Activated CD4-positive, alpha-beta memory T cell treated with anti-CD3 and anti-CD28 coated beads, Interleukin-2, amount 10 ng/mL, durations not matched to agents 7 days and 5 days (primary cell): ENCODE results near the gene CNTNAP2. TPM values are rescaled to one million over a fixed set of nuclear protein-coding genes. Genes with fewer than 3 reads are reported as not detected.
"Not testable (repeated sequence)": the region's sequence is repeated elsewhere in the genome, so short reads cannot be mapped to it uniquely, and the experiment has no call there.

Experiments
- CTCF ChIA-PET: fragments of 350-600 bp; sonication (Branson Sonifier 250); formaldehyde crosslinking; loops from one replicate; lab custom pipeline; 2021; ENCODE audit warnings: antibody characterized with exemption, inconsistent platforms; lab: Charles Lee
- POLR2A ChIA-PET: fragments of 350-600 bp; sonication (Branson Sonifier 250); formaldehyde crosslinking; loops from one replicate; lab custom pipeline; 2021; ENCODE audit warnings: antibody characterized with exemption; lab: Charles Lee
- DNase-seq: peaks from one replicate; pipeline ENCODE4 v3.0.0-alpha.2; 2020
- H3K27ac Mint-ChIP-seq: one replicate; pipeline ENCODE4 v1.8.0; 2021; ENCODE audit warnings: mild to moderate bottlenecking, mixed read lengths
- H3K27me3 Mint-ChIP-seq: one replicate; pipeline ENCODE4 v1.8.0; 2021; ENCODE audit warnings: mixed read lengths
- H3K36me3 Mint-ChIP-seq: one replicate; pipeline ENCODE4 v1.8.0; 2021; ENCODE audit warnings: low read depth, mixed read lengths
- H3K4me1 Mint-ChIP-seq: one replicate; pipeline ENCODE4 v1.8.0; 2021; ENCODE audit warnings: mixed read lengths
- H3K4me3 Mint-ChIP-seq: one replicate; pipeline ENCODE4 v1.8.0; 2021; ENCODE audit warnings: mild to moderate bottlenecking, mixed read lengths
- H3K9me3 Mint-ChIP-seq: one replicate; pipeline ENCODE4 v1.8.0; 2021; ENCODE audit warnings: mixed read lengths
- total RNA-seq, 2 experiments: library from RNA; stranded (reverse); gene quantifications; one replicate each; pipeline ENCODE4 v1.2.3, GENCODE V29; 2021

Gene CNTNAP2
- total RNA-seq, 2 experiments from 2014 or later = not detected

DNA sequence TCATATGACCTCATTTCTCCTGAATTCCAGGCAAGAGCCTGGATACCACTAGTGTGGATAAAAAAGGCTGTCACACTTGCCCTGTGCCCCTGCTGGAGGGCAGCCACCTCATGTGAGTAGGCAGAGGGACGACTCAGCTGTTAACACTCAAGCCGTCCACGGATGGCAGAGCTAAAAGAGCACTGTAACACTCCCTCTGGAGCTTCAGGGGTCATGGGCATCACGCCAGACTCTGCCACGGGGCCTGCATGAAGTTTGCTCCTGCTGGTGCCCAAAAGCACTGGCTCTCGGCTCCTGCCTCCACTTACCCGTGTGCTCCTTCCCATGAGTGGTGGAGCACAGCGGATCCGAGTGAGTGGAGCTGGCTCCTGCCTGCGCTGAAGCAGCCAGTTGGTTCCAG is 1554.2 kb downstream of the CNTNAP2 start:
- CTCF ChIA-PET = no interaction called here
- POLR2A ChIA-PET = no interaction called here

DNA sequence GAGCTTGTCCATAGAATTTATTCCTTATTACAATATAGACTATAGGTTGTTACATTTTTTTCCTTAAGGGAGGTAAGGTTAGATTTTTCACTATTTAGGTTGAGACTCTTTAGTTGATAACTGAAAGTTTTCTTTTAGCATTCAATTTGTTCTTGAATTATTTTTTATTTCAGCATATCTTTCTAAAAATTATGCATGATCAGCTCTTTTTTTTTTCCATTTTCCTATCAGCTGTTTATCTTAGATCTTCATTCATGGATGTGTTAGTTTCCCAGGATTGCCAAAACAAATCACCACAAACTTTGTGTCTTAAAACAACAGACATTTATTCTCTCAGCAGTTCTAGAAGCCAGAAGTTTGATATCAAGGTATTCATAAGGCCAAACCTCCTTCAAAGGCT is 1558.1 kb downstream of the CNTNAP2 start:
- ChIA-PET POLR2A (no interaction called here), CTCF (no interaction called here)
- Mint-ChIP-seq H3K4me1 (no peaks in the 10 kb centered on the region), H3K36me3 (no peaks in the 10 kb centered on the region), H3K27ac (no peak overlapping the region), H3K27me3 (no peaks in the 10 kb centered on the region), H3K4me3 (no peak overlapping the region), H3K9me3 (no peaks in the 10 kb centered on the region)
- DNase-seq = no peak

More for the DNA sequence above, 1554.2 kb downstream of the CNTNAP2 start:
- H3K36me3 Mint-ChIP-seq = no peaks in the 10 kb centered on the region
- no peak overlapping the region for H3K4me3 Mint-ChIP-seq
- no peak overlapping the region for H3K27ac Mint-ChIP-seq
- peaks cover 7% of the 10 kb centered on the region for H3K9me3 Mint-ChIP-seq
- DNase-seq = no peak
- H3K4me1 Mint-ChIP-seq = no peaks in the 10 kb centered on the region
- H3K27me3 Mint-ChIP-seq = no peaks in the 10 kb centered on the region

DNA sequence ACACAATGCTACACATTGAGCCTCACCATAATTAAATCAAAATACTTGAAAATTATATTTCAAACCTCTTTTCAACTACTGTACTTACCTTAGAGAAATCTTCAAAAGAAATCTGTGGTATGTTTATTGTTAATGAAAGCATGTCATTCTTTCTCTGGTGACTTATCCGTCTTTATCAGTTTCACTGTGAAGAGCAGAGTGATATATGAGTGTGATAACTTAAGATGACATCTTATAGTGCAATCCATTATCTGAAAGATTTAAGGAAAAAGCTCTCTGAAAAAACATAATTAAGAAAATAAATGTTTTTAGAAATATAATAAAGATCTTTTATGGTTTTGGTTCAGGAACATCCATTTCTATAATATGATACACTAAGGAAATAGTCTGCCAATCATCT is 1562.3 kb downstream of the CNTNAP2 start:
- H3K27me3 Mint-ChIP-seq = no peaks in the 10 kb centered on the region
- CTCF ChIA-PET = no interaction called here
- no peak overlapping the region for H3K27ac Mint-ChIP-seq
- DNase-seq = no peak
- POLR2A ChIA-PET = no interaction called here
- no peaks in the 10 kb centered on the region for H3K36me3 Mint-ChIP-seq
- no peak overlapping the region for H3K4me3 Mint-ChIP-seq
- no peaks in the 10 kb centered on the region for H3K4me1 Mint-ChIP-seq
- no peaks in the 10 kb centered on the region for H3K9me3 Mint-ChIP-seq

DNA sequence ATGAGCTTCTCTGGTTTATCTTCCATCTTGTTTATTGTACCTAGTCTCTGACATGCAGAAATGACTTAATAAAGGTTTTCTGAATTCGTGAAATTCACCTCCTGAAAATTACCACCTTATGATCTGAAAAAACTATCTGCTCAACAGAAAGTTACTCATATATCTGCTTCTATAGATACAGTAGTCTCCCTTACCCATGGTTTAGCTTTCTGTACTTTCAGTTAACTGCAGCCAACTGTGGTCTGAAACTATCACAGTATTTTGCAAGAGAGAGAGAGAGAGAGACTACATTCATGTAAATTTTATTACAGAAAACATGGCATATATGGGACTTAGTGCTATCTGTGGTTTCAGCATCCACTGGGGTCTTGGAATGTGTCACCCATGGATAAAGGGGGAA is 1564.9 kb downstream of the CNTNAP2 start:
- no peak for DNase-seq

DNA sequence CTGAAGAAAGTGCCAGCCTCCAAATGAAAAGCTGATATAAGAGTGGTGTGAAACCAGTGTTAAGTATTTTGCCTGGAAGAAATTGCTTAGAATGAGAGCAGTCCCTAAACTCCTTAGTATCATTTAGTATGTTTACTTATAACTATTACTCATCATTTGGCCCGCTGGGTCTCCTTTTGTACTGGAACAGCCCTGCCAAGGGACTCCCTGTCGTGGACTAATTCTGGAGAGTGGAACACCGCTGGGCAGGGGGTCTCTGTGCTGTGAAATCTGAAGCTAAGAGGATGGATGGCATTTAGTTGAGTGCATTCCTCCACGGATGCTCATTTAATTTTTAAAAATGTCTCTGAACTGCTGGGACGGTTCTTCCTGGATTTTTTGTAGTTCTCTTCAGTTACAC is 1584.1 kb downstream of the CNTNAP2 start:
- Mint-ChIP-seq H3K9me3 (peaks cover 11% of the 10 kb centered on the region), H3K36me3 (no peaks in the 10 kb centered on the region), H3K4me1 (no peaks in the 10 kb centered on the region), H3K27me3 (no peaks in the 10 kb centered on the region), H3K27ac (no peak overlapping the region), H3K4me3 (no peak overlapping the region)
- DNase-seq = no peak
- POLR2A ChIA-PET = no interaction called here
- CTCF ChIA-PET = no interaction called here

More for the DNA sequence above, 1564.9 kb downstream of the CNTNAP2 start:
- Mint-ChIP-seq H3K27me3 (no peaks in the 10 kb centered on the region), H3K27ac (no peak overlapping the region), H3K9me3 (no peaks in the 10 kb centered on the region), H3K36me3 (no peaks in the 10 kb centered on the region), H3K4me1 (no peaks in the 10 kb centered on the region), H3K4me3 (no peak overlapping the region)
- CTCF ChIA-PET = no interaction called here
- POLR2A ChIA-PET = no interaction called here

DNA sequence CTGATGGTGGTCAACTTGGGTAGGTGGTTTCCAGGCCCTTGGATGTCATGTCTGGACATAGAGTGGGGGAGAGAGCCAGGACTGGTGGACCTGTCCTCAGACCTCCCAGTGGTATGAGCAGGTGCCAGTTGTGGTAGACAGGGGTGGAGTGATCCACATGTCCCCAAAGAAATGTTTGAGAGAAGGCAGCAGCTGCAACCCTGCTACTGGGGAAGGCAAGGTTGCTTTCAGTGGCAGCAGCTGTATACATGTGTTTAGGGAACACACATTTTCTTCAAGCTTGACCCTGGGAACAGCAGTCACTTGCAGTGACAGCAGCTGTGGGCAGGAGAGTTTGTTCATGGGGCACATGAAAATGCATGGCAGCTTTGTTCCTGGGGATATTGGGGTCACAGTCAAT is 1591.3 kb downstream of the CNTNAP2 start:
- POLR2A ChIA-PET = no interaction called here
- Mint-ChIP-seq H3K9me3 (peaks cover 16% of the 10 kb centered on the region), H3K36me3 (no peaks in the 10 kb centered on the region), H3K27ac (no peak overlapping the region), H3K4me3 (no peak overlapping the region), H3K4me1 (no peaks in the 10 kb centered on the region), H3K27me3 (no peaks in the 10 kb centered on the region)
- DNase-seq = no peak
- CTCF ChIA-PET = no interaction called here

DNA sequence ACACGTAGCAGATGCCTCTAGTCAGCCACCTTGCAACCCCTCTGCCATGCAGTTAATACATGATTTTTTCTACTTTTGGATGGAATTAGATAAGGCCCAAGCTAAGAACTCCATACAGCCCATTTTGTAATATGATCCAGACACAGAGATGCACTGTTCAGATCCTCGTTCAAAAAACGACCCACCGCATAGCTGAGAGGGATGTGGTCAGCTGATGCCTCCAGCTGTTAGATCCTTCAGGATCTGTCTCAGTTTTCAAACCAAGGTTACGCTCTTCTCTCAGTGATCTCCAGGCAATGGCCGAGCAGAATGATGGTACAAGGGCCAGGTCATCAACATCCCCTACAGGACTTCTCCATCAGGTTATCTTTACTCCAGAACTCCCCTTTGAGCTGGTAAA is 1592.3 kb downstream of the CNTNAP2 start:
- Mint-ChIP-seq H3K9me3 (peaks cover 16% of the 10 kb centered on the region), H3K27me3 (no peaks in the 10 kb centered on the region), H3K36me3 (no peaks in the 10 kb centered on the region), H3K4me3 (no peak overlapping the region), H3K27ac (no peak overlapping the region), H3K4me1 (no peaks in the 10 kb centered on the region)
- ChIA-PET CTCF (no interaction called here), POLR2A (no interaction called here)
- no peak for DNase-seq

DNA sequence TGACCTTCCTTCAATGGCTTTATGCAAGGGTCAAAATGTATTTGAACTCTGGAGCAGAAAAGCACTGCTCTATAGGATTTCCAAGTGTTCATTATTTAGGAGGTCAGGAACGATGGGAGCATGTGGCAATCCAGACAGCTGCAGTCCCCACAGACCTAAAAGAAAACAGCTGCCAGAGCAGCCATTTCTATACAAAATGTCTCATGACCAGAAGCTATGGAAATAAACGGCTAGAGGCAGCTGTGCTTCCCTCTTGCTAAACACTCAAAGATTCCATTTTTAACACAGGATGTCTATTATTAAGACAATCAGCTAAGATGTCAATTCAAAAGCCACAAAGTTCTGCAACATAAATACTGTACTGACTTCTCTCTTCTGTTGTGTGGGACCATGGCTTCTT is 1594.8 kb downstream of the CNTNAP2 start:
- DNase-seq = no peak
- Mint-ChIP-seq H3K4me3 (no peak overlapping the region), H3K9me3 (peaks cover 14% of the 10 kb centered on the region), H3K4me1 (no peaks in the 10 kb centered on the region), H3K27me3 (no peaks in the 10 kb centered on the region), H3K27ac (no peak overlapping the region), H3K36me3 (no peaks in the 10 kb centered on the region)
- ChIA-PET POLR2A (no interaction called here), CTCF (no interaction called here)

DNA sequence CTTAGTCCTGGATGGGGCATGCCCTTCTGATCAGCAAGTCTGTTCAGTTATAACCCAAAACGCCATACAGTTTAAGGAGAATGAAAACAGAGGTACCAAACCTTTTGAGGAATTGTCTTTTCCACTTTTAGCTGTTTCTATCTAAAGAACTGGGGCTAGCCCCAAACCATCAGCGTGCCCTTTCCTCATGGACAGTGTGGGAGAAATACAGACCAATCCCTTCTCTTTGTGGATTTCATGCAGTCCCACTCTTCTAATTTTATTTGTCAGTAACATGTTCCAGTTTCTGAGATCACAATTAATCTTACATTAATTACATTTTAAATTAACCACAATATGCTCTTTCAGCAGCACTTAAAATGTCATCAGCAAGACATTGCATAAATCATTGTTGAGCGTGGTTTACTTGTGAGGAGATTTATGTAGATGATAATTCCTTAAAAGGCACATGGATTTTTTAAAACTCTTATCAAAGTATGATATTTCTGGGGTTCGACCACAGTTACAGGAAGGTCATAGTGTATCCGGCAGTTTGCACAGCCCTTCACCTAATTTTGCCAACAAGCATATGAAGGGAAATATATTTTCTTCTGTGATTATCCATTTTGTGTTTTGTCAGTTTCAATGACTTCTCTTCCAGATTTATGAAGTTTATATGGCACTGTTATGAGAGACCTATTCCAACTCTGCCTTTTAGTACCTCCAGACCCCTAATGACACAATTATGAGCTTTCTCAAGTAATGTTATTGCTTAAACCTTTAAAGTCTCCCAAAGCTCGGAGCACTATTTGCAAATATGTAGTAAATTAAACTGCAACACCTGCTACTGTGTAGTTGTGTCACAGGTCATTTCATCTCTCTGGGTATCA is 1605.6 kb downstream of the CNTNAP2 start:
- DNase-seq = no peak
- no peaks in the 10 kb centered on the region for H3K27me3 Mint-ChIP-seq
- peaks cover 3% of the 10 kb centered on the region for H3K9me3 Mint-ChIP-seq
- no peak overlapping the region for H3K4me3 Mint-ChIP-seq
- no peaks in the 10 kb centered on the region for H3K4me1 Mint-ChIP-seq
- no peak overlapping the region for H3K27ac Mint-ChIP-seq
- POLR2A ChIA-PET = no interaction called here
- no peaks in the 10 kb centered on the region for H3K36me3 Mint-ChIP-seq
- CTCF ChIA-PET = no interaction called here

DNA sequence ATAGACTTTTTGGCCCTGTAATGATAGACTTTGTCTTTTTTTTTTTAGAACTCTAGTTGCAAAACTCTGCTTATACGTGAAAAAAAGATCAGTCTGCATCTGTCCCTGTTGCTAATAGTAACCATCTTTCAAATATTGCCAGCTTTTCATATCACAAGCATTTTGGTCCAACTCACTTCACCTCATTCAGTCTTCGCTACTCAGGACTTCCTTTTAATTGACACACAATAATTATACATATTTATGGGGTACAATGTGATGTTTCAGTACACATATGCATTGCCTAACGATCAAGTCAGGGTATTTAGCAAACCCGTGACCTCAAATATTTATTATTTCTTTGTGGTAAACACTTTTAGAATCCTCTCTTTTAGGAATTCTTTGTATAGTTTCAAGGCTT is 1606.9 kb downstream of the CNTNAP2 start:
- H3K9me3 Mint-ChIP-seq = peaks cover 3% of the 10 kb centered on the region
- H3K27ac Mint-ChIP-seq = no peak overlapping the region
- H3K4me1 Mint-ChIP-seq = no peaks in the 10 kb centered on the region
- ChIA-PET POLR2A (no interaction called here), CTCF (no interaction called here)
- H3K4me3 Mint-ChIP-seq = no peak overlapping the region
- H3K36me3 Mint-ChIP-seq = no peaks in the 10 kb centered on the region
- no peaks in the 10 kb centered on the region for H3K27me3 Mint-ChIP-seq
- no peak for DNase-seq

DNA sequence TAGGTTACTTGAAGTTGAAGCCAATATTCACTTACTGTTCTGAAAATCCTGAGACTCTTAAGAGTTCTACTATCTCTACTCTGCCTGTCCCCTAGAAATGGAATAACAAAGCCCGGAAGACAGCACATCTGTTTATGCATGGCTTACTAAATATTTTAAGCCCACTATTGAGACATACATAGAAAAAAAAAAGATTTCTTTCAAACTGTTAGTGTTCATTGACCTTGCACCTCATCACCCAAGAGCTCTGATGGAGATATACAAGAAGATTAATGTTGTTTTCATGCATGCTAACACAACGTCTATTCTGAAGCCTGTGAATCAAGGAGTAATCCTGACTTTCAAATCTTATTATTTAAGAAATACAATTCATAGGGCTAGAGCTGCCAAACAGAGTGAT is 1614.7 kb downstream of the CNTNAP2 start:
- POLR2A ChIA-PET = no interaction called here
- DNase-seq = no peak
- no peak overlapping the region for H3K4me3 Mint-ChIP-seq
- CTCF ChIA-PET = no interaction called here
- peaks cover 4% of the 10 kb centered on the region for H3K9me3 Mint-ChIP-seq
- no peak overlapping the region for H3K27ac Mint-ChIP-seq
- H3K36me3 Mint-ChIP-seq = no peaks in the 10 kb centered on the region
- no peaks in the 10 kb centered on the region for H3K27me3 Mint-ChIP-seq
- no peaks in the 10 kb centered on the region for H3K4me1 Mint-ChIP-seq

DNA sequence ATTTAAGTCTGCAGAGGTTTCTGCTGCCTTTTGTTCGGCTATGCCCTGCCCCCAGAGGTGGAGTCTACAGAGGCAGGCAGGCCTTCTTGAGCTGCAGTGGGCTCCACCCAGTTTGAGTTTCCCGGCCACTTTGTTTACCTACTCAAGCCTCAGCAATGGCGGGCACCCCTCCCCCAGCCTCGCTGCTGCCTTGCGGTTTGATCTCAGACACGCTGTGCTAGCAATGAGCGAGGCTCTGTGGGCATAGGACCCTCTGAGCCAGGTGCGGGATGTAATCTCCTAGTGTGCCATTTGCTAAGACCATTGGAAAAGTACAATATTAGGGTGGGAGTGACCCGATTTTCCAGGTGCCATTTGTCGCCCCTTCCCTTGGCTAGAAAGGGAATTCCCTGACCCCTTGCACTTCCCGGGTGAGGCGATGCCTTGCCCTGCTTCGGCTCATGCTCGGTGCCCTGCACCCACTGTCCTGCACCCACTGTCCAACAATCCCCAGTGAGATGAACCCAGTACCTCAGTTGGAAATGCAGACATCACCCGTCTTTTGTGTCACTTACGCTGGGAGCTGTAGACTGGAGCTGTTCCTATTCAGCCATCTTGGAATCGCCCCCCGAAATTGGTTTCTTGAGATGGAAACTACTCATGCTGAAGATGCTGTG is 1621.1 kb downstream of the CNTNAP2 start:
- H3K9me3 Mint-ChIP-seq, POLR2A ChIA-PET, H3K36me3 Mint-ChIP-seq, H3K4me1 Mint-ChIP-seq, CTCF ChIA-PET, H3K27ac Mint-ChIP-seq, H3K27me3 Mint-ChIP-seq, DNase-seq, H3K4me3 Mint-ChIP-seq: not testable (repeated sequence)

DNA sequence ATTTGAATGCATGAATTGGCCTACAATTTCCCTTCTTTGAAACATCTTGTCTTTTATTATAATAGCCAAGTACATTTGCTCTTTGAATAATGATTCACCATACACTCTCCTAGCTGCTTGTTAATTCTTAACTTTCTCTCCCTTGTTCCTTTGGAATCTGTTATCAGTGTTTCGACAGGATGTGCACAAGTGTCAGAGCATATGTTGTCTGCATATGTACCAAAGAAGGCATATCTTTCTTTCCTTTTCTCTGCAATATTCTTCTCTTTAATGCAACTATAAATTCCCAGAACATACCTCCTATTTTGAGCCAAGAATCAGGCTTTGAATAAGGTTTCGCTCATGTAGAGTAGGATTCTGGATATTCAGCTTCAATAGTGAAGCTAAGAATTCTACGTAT is 1625.7 kb downstream of the CNTNAP2 start:
- Mint-ChIP-seq H3K4me3 (no peak overlapping the region), H3K4me1 (no peaks in the 10 kb centered on the region), H3K27me3 (no peaks in the 10 kb centered on the region), H3K9me3 (peaks cover 4% of the 10 kb centered on the region), H3K27ac (no peak overlapping the region), H3K36me3 (no peaks in the 10 kb centered on the region)
- POLR2A ChIA-PET = no interaction called here
- no peak for DNase-seq
- CTCF ChIA-PET = no interaction called here

DNA sequence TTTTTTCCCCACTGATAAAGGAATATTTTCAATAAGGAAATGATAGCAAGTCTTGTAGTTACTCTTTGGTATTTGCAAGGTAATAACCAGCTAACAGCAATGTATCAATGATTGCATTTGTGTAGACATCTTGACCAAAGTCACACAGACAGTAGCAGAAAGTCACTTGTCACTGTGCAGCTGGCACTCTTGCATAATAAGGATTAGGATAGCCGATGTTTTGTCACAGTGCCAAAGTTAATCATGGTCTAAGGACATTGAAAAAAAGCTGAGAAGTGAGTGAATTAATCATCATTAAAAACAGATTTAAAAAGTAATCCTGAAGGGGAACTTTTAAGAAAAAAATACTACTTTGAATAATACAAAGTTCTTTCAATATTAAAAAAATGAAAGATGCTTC is 1639.7 kb downstream of the CNTNAP2 start:
- CTCF ChIA-PET = no interaction called here
- POLR2A ChIA-PET = no interaction called here
- no peak for DNase-seq
- H3K36me3 Mint-ChIP-seq = no peaks in the 10 kb centered on the region
- no peaks in the 10 kb centered on the region for H3K27me3 Mint-ChIP-seq
- H3K4me3 Mint-ChIP-seq = no peak overlapping the region
- H3K9me3 Mint-ChIP-seq = peaks cover 4% of the 10 kb centered on the region
- no peak overlapping the region for H3K27ac Mint-ChIP-seq
- H3K4me1 Mint-ChIP-seq = no peaks in the 10 kb centered on the region
